RWPE1 (cell line): Measurements from ENCODE around the gene DRG2.

ENCODE experiments used
- CTCF ChIA-PET: fragments of 350-600 bp; sonication (Branson Sonifier 250); formaldehyde crosslinking; extraction: SDS; loops from one replicate; lab custom pipeline; 2021; lab: Yijun Ruan, JAX
- POLR2A ChIA-PET: fragments of 400-600 bp; formaldehyde crosslinking; extraction: SDS; loops from one replicate; lab custom pipeline; 2020; ENCODE audit warnings: antibody characterized with exemption; ENCODE audit not compliant: low non-redundant PET; lab: Yijun Ruan, JAX
- DNase-seq: peaks from one replicate; pipeline ENCODE4 v3.0.0; 2012; ENCODE audit warnings: low spot score
- H3K27ac ChIP-seq: fragments of 450-650 bp; 2 replicates; pipeline ENCODE4 v1.5.1; 2017
- CTCF ChIP-seq: fragments of 450-650 bp; conservative IDR thresholded peaks from 2 replicates; pipeline ENCODE4 v1.5.1; 2017; ENCODE audit warnings: low read depth, mild to moderate bottlenecking

The DRG2 gene

GRCh38 chr17:18070861-18071340 is 16.8 kb upstream of the DRG2 start:
- no peak overlapping the region for H3K27ac ChIP-seq
- TF ChIP-seq CTCF: no peak
- POLR2A ChIA-PET: interaction anchor here (0.5 kb wide), 1 partner anchor 19 kb away, joined by 4 read pairs; no protein-coding TSS in a partner anchor
- CTCF ChIA-PET: interaction anchor here (0.6 to 0.7 kb wide), 2 partner anchors 169 to 219 kb away, joined by 3 read pairs; no protein-coding TSS in a partner anchor
- no peak for DNase-seq

GRCh38 chr17:18071751-18072150 is 16.0 kb upstream of the DRG2 start:
- H3K27ac ChIP-seq: no peak overlapping the region
- ChIA-PET POLR2A (no interaction called here), CTCF (no interaction called here)

GRCh38 chr17:18074566-18075272 is 13.0 kb upstream of the DRG2 start:
- H3K27ac ChIP-seq: no peak overlapping the region
- CTCF ChIA-PET: no interaction called here
- DNase-seq: no peak
- TF ChIP-seq CTCF: no peak
- POLR2A ChIA-PET: no interaction called here

More at GRCh38 chr17:18071751-18072150, 16.0 kb upstream of the DRG2 start:
- TF ChIP-seq CTCF: no peak
- no peak for DNase-seq

GRCh38 chr17:18076936-18077335 is 10.8 kb upstream of the DRG2 start:
- no peak for TF ChIP-seq CTCF
- H3K27ac ChIP-seq: no peak overlapping the region
- ChIA-PET POLR2A (interaction anchor here (0.6 kb wide), 1 partner anchor 22 kb away, joined by 6 read pairs; no protein-coding TSS in a partner anchor), CTCF (interaction anchor here (0.5 to 0.9 kb wide), 2 partner anchors 8 to 1562 kb away, joined by 3 to 6 read pairs; no protein-coding TSS in a partner anchor)
- DNase-seq: no peak

GRCh38 chr17:18079543-18079942 is 8.2 kb upstream of the DRG2 start:
- CTCF ChIA-PET: interaction anchor here (0.6 kb wide), 2 partner anchors 17 to 19 kb away, joined by 3 to 4 read pairs; no protein-coding TSS in a partner anchor
- DNase-seq: no peak
- POLR2A ChIA-PET: no interaction called here
- TF ChIP-seq CTCF: no peak
- no peak overlapping the region for H3K27ac ChIP-seq

- POLR2A ChIA-PET: no interaction called here
- no peak overlapping the region for H3K27ac ChIP-seq
- CTCF ChIA-PET: no interaction called here
- no peak for DNase-seq
- no peak for TF ChIP-seq CTCF
These were observed 3.5 kb upstream of the DRG2 start for GRCh38 chr17:18084256-18084655.
